Neuron (in vitro differentiated cells): ENCODE results near the gene MGST3.
"Not testable (repeated sequence)": the region's sequence is repeated elsewhere in the genome, so short reads cannot be mapped to it uniquely, and the experiment has no call there.

Experiments
- H2AFZ ChIP-seq: one replicate; pipeline ENCODE4 v1.6.1; 2013; ENCODE audit warnings: low read depth, mild to moderate bottlenecking, inconsistent platforms, low read length, moderate library complexity
- H3K27me3 ChIP-seq: one replicate; pipeline ENCODE4 v1.6.1; 2013; ENCODE audit warnings: low read length; ENCODE audit not compliant: insufficient read depth
- H3K36me3 ChIP-seq: one replicate; pipeline ENCODE4 v1.6.1; 2013; ENCODE audit warnings: low read length; ENCODE audit not compliant: insufficient read depth
- H3K4me1 ChIP-seq: one replicate; pipeline ENCODE4 v1.6.1; 2013; ENCODE audit warnings: low read length; ENCODE audit not compliant: insufficient read depth
- H3K4me3 ChIP-seq: 2 replicates; pipeline ENCODE4 v1.5.1; 2013; ENCODE audit warnings: mild to moderate bottlenecking, low read length, moderate library complexity
- H3K9me3 ChIP-seq: one replicate; pipeline ENCODE4 v1.6.1; 2013; ENCODE audit warnings: low read length

The MGST3 gene

GRCh38 chr1:165647970-165648369 is 16.9 kb downstream of the MGST3 start:
- Histone ChIP-seq H3K4me3 (no peak overlapping the region), H3K4me1 (no peaks in the 10 kb centered on the region), H3K9me3 (no peaks in the 10 kb centered on the region), H2AFZ (no peak overlapping the region), H3K36me3 (peaks cover 13% of the 10 kb centered on the region), H3K27me3 (no peaks in the 10 kb centered on the region)

GRCh38 chr1:165648919-165649572 is 18.0 kb downstream of the MGST3 start:
- Histone ChIP-seq H3K4me1 (no peaks in the 10 kb centered on the region), H3K36me3 (peaks cover 17% of the 10 kb centered on the region), H3K27me3 (no peaks in the 10 kb centered on the region), H3K4me3 (no peak overlapping the region), H2AFZ (no peak overlapping the region), H3K9me3 (no peaks in the 10 kb centered on the region)

- H3K36me3 ChIP-seq, result peaks cover 24% of the 10 kb centered on the region
- no peaks in the 10 kb centered on the region for H3K27me3 ChIP-seq
- no peak overlapping the region for H2AFZ ChIP-seq
- H3K4me3 ChIP-seq, result no peak overlapping the region
- H3K9me3 ChIP-seq, result no peaks in the 10 kb centered on the region
- H3K4me1 ChIP-seq, result no peaks in the 10 kb centered on the region
Measured at GRCh38 chr1:165650981-165651625, 20.1 kb downstream of the MGST3 start.

- peaks cover 43% of the 10 kb centered on the region for H3K36me3 ChIP-seq
- H3K4me3 ChIP-seq, H3K27me3 ChIP-seq, H3K9me3 ChIP-seq, H3K4me1 ChIP-seq, H2AFZ ChIP-seq: not testable (repeated sequence)
Measured at GRCh38 chr1:165658766-165659580, 27.9 kb downstream of the MGST3 start.

- Histone ChIP-seq H3K4me1 (peaks cover 5% of the 10 kb centered on the region), H3K36me3 (peaks cover 46% of the 10 kb centered on the region), H3K4me3 (no peak overlapping the region)
Measured at GRCh38 chr1:165659581-165659895, 28.5 kb downstream of the MGST3 start.

GRCh38 chr1:165661703-165662102 is 30.7 kb downstream of the MGST3 start:
- H2AFZ ChIP-seq, result no peak overlapping the region
- H3K4me3 ChIP-seq, result no peak overlapping the region
- peaks cover 59% of the 10 kb centered on the region for H3K36me3 ChIP-seq
- peaks cover 5% of the 10 kb centered on the region for H3K4me1 ChIP-seq
- no peaks in the 10 kb centered on the region for H3K27me3 ChIP-seq
- H3K9me3 ChIP-seq, result no peaks in the 10 kb centered on the region

More at GRCh38 chr1:165659581-165659895, 28.5 kb downstream of the MGST3 start:
- no peaks in the 10 kb centered on the region for H3K9me3 ChIP-seq
- H3K27me3 ChIP-seq, result no peaks in the 10 kb centered on the region
- no peak overlapping the region for H2AFZ ChIP-seq

GRCh38 chr1:165662186-165662585 is 31.2 kb downstream of the MGST3 start:
- Histone ChIP-seq H3K27me3 (no peaks in the 10 kb centered on the region), H3K9me3 (no peaks in the 10 kb centered on the region), H2AFZ (no peak overlapping the region), H3K36me3 (peaks cover 62% of the 10 kb centered on the region), H3K4me1 (peaks cover 5% of the 10 kb centered on the region), H3K4me3 (no peak overlapping the region)

GRCh38 chr1:165666152-165666825 is 35.3 kb downstream of the MGST3 start:
- peaks cover 78% of the 10 kb centered on the region for H3K36me3 ChIP-seq
- H3K4me1 ChIP-seq, result peaks cover 5% of the 10 kb centered on the region
- H3K27me3 ChIP-seq, result no peaks in the 10 kb centered on the region
- H3K4me3 ChIP-seq, result no peak overlapping the region
- H3K9me3 ChIP-seq, result no peaks in the 10 kb centered on the region
- no peak overlapping the region for H2AFZ ChIP-seq

GRCh38 chr1:165668184-165668583 is 37.1 kb downstream of the MGST3 start:
- Histone ChIP-seq H3K4me1 (no peaks in the 10 kb centered on the region), H3K36me3 (peaks cover 70% of the 10 kb centered on the region), H3K27me3 (no peaks in the 10 kb centered on the region), H3K4me3 (no peak overlapping the region), H3K9me3 (no peaks in the 10 kb centered on the region), H2AFZ (no peak overlapping the region)

GRCh38 chr1:165671526-165671925 is 40.5 kb downstream of the MGST3 start:
- Histone ChIP-seq H3K9me3 (peaks cover 5% of the 10 kb centered on the region), H3K4me3 (no peak overlapping the region), H2AFZ (no peak overlapping the region), H3K36me3 (peaks cover 52% of the 10 kb centered on the region), H3K27me3 (no peaks in the 10 kb centered on the region), H3K4me1 (no peaks in the 10 kb centered on the region)

- no peaks in the 10 kb centered on the region for H3K4me1 ChIP-seq
- H3K27me3 ChIP-seq, result no peaks in the 10 kb centered on the region
- H3K36me3 ChIP-seq, result peaks cover 39% of the 10 kb centered on the region
- peaks cover 6% of the 10 kb centered on the region for H3K9me3 ChIP-seq
- H2AFZ ChIP-seq, result no peak overlapping the region
- no peak overlapping the region for H3K4me3 ChIP-seq
Measured at GRCh38 chr1:165674599-165674998, 43.6 kb downstream of the MGST3 start.

- Histone ChIP-seq H3K36me3 (peaks cover 44% of the 10 kb centered on the region), H3K4me1 (no peaks in the 10 kb centered on the region), H3K9me3 (peaks cover 6% of the 10 kb centered on the region), H2AFZ (no peak overlapping the region), H3K4me3 (no peak overlapping the region), H3K27me3 (no peaks in the 10 kb centered on the region)
Measured at GRCh38 chr1:165675794-165676193, 44.8 kb downstream of the MGST3 start.

- peaks cover 6% of the 10 kb centered on the region for H3K9me3 ChIP-seq
- H3K27me3 ChIP-seq, result no peaks in the 10 kb centered on the region
- H3K4me1 ChIP-seq, result no peaks in the 10 kb centered on the region
- H3K4me3 ChIP-seq, result no peak overlapping the region
- H3K36me3 ChIP-seq, result peaks cover 57% of the 10 kb centered on the region
- no peak overlapping the region for H2AFZ ChIP-seq
Measured at GRCh38 chr1:165678509-165678908, 47.5 kb downstream of the MGST3 start.
